Body of pancreas (tissue), 4 donors: ENCODE results near the gene CLEC18B.
"Not testable (repeated sequence)": the region's sequence is repeated elsewhere in the genome, so short reads cannot be mapped to it uniquely, and the experiment has no call there.

Experiments
- POLR2A ChIP-seq, 3 donors: fragments of 450-650 bp; IDR thresholded peaks; one replicate each; pipeline ENCODE4 v1.6.1; 2016; ENCODE audit warnings: antibody characterized with exemption in 3 of 3, mild to moderate bottlenecking in 2 of 3
- TF ChIP-seq, protein P1 (sequence below), 7 experiments: fragments of 450-650 bp in 4 of 7; fragments of 200-600 bp in 3 of 7; sonication (generic) in 3 of 7; IDR thresholded peaks; one replicate each; pipeline ENCODE4 v1.5.1; 2016 to 2019; ENCODE audit warnings: antibody characterized with exemption in 7 of 7

DNA sequence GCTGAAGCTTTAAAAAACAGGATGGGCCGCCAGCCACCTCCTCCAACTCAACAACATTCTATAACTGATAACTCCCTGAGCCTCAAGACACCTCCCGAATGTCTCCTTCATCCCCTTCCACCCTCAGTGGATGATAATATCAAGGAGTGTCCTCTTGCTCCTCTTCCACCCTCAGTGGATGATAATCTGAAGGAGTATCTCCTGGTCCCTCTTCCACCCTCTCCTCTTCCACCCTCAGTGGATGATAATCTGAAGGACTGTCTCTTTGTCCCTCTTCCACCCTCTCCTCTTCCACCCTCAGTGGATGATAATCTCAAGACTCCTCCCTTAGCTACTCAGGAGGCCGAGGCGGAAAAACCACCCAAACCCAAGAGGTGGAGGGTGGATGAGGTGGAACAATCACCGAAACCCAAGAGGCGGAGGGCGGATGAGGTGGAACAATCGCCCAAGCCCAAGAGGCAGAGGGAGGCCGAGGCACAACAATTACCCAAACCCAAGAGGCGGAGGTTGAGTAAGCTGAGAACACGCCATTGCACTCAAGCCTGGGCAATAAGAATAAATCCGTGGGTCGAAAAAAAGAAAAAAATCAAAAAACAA lies 29.7 kb downstream of the CLEC18B start:
- TF ChIP-seq, protein P1, sequence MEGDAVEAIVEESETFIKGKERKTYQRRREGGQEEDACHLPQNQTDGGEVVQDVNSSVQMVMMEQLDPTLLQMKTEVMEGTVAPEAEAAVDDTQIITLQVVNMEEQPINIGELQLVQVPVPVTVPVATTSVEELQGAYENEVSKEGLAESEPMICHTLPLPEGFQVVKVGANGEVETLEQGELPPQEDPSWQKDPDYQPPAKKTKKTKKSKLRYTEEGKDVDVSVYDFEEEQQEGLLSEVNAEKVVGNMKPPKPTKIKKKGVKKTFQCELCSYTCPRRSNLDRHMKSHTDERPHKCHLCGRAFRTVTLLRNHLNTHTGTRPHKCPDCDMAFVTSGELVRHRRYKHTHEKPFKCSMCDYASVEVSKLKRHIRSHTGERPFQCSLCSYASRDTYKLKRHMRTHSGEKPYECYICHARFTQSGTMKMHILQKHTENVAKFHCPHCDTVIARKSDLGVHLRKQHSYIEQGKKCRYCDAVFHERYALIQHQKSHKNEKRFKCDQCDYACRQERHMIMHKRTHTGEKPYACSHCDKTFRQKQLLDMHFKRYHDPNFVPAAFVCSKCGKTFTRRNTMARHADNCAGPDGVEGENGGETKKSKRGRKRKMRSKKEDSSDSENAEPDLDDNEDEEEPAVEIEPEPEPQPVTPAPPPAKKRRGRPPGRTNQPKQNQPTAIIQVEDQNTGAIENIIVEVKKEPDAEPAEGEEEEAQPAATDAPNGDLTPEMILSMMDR (IDR thresholded peaks at IDR 0.05) = not testable (repeated sequence)
- TF ChIP-seq POLR2A (IDR thresholded peaks at IDR 0.05) = not testable (repeated sequence)
